Measurements from ENCODE around the gene DUOXA1.

DNA sequence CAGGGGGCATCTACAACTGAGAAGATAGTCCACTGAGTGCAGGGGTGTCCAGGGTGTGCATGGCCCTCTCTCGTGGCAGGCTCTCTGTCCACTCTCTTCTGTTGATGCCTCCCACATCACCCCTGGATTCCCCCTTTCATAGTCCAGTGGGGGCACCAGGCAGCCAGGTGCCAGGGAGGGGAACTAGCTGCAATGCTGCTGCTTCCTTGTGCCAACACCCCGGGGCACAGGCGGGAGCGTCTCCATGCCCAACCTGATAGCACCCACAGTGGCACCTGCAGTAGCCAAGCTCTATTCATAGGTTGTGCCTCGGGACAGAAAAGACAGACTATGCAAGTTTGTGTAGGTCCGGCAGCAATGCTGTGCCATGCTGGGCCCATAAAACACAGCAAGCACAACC is 27.5 kb downstream of the DUOXA1 start:
- TF ChIP-seq, protein P1, sequence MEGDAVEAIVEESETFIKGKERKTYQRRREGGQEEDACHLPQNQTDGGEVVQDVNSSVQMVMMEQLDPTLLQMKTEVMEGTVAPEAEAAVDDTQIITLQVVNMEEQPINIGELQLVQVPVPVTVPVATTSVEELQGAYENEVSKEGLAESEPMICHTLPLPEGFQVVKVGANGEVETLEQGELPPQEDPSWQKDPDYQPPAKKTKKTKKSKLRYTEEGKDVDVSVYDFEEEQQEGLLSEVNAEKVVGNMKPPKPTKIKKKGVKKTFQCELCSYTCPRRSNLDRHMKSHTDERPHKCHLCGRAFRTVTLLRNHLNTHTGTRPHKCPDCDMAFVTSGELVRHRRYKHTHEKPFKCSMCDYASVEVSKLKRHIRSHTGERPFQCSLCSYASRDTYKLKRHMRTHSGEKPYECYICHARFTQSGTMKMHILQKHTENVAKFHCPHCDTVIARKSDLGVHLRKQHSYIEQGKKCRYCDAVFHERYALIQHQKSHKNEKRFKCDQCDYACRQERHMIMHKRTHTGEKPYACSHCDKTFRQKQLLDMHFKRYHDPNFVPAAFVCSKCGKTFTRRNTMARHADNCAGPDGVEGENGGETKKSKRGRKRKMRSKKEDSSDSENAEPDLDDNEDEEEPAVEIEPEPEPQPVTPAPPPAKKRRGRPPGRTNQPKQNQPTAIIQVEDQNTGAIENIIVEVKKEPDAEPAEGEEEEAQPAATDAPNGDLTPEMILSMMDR (IDR thresholded peaks at IDR 0.05), result no peak
- TF ChIP-seq POLR2AphosphoS5 (IDR thresholded peaks at IDR 0.05), result no peak

Data from prostate gland (tissue), 2 donors.